Neutrophil (primary cell): ENCODE data around the gene MS4A15.

Experiments used
- H3K27ac ChIP-seq: fragments of 200-600 bp; sonication (generic); 2 replicates; pipeline ENCODE4 v1.5.1; 2016; ENCODE audit warnings: mild to moderate bottlenecking, moderate library complexity
- H3K27me3 ChIP-seq: fragments of 200-600 bp; sonication (generic); 2 replicates; pipeline ENCODE4 v1.6.0; 2016; ENCODE audit warnings: mild to moderate bottlenecking
- H3K36me3 ChIP-seq: fragments of 200-600 bp; sonication (generic); 2 replicates; pipeline ENCODE4 v1.5.1; 2017
- H3K4me1 ChIP-seq, 2 experiments: fragments of 200-600 bp in 1 of 2; sonication (generic) in 1 of 2; 1 replicate in 1 of 2; 2 replicates in 1 of 2; pipeline versions ENCODE4 v1.5.1 to v1.6.1; 2013 to 2016; ENCODE audit warnings: low read depth in 1 of 2, low read length in 1 of 2, mild to moderate bottlenecking in 1 of 2, moderate library complexity in 1 of 2; ENCODE audit not compliant: control insufficient read depth in 1 of 2, insufficient read depth in 1 of 2
- H3K4me3 ChIP-seq, 2 experiments: fragments of 200-600 bp in 1 of 2; sonication (generic) in 1 of 2; 1 replicate in 1 of 2; 2 replicates in 1 of 2; pipeline ENCODE4 v1.5.1; 2013 to 2016; ENCODE audit warnings: low read depth in 1 of 2, low read length in 1 of 2, mild to moderate bottlenecking in 1 of 2, moderate library complexity in 1 of 2
- H3K9me3 ChIP-seq: fragments of 200-600 bp; sonication (generic); 2 replicates; pipeline ENCODE4 v1.5.1; 2016
- TF ChIP-seq, protein P1 (sequence below): fragments of 200-600 bp; sonication (generic); IDR thresholded peaks from 2 replicates; pipeline ENCODE4 v1.5.1; 2016; ENCODE audit warnings: antibody characterized with exemption

Gene MS4A15

DNA sequence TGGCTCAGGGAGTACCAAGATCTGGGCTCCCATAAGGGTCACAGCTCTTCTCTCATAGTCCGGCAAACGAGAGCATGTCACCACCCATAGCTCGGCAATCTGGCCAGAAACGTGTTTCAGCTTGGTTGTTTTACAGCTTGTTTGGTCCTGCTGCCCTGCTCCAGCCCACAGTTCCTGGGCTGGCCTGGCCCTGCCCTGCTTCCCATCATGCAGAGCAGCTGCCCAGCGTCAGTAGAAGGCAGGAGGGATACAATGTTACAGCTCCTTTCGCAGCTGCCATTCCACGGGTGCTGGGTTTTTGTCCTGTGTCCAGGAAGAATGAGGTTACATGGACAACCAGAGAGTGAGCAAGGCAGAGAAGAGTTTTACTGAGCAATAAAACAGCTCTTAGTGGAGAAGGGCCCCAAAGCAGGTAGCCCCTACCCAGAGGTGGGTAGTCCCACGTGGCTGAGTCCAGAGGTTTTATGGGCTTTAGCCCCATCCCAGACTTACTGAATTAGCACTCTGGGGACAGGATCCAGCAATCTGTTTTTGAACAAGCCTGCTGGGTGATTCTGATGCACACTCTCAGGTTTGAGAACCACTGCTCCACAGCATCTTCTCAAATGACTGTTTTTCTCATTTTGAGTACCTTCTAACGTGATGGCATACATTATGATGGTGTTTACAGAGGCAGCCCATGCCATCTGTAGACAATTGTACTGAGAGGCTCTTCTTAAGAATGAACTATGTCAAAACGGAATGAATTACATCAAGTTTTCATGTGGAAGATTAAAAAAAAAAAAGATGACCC is 37.9 kb upstream of the MS4A15 start:
- Histone ChIP-seq H3K36me3 (no peaks in the 10 kb centered on the region), H3K27ac (no peak overlapping the region), H3K27me3 (peaks cover 7% of the 10 kb centered on the region), H3K9me3 (no peaks in the 10 kb centered on the region), H3K4me1 (no peaks in the 10 kb centered on the region), H3K4me3 (no peak overlapping the region)
- TF ChIP-seq, protein P1, sequence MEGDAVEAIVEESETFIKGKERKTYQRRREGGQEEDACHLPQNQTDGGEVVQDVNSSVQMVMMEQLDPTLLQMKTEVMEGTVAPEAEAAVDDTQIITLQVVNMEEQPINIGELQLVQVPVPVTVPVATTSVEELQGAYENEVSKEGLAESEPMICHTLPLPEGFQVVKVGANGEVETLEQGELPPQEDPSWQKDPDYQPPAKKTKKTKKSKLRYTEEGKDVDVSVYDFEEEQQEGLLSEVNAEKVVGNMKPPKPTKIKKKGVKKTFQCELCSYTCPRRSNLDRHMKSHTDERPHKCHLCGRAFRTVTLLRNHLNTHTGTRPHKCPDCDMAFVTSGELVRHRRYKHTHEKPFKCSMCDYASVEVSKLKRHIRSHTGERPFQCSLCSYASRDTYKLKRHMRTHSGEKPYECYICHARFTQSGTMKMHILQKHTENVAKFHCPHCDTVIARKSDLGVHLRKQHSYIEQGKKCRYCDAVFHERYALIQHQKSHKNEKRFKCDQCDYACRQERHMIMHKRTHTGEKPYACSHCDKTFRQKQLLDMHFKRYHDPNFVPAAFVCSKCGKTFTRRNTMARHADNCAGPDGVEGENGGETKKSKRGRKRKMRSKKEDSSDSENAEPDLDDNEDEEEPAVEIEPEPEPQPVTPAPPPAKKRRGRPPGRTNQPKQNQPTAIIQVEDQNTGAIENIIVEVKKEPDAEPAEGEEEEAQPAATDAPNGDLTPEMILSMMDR: no peak

DNA sequence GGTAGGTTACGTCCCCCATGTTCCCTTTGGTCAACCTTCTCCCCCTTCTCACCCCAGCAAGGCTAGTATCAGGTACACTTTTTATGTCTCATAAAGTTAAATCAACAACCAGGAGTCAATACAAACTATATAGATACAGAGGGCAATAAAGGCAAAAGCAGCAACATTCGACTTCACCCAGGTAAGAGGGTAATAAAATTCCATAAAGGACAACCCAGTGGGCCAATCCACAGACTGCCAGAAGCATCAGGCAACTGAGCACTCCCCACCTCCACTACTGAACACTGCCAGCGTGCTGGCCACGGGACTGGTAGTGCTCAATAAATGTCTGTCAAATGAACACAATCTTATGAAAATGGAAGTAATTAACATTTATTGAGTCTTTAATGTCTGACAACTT is 37.3 kb upstream of the MS4A15 start:
- Histone ChIP-seq H3K27ac (no peak overlapping the region), H3K4me3 (no peak overlapping the region), H3K9me3 (no peaks in the 10 kb centered on the region), H3K36me3 (no peaks in the 10 kb centered on the region), H3K27me3 (peaks cover 8% of the 10 kb centered on the region), H3K4me1 (no peaks in the 10 kb centered on the region)
- TF ChIP-seq, protein P1: no peak

DNA sequence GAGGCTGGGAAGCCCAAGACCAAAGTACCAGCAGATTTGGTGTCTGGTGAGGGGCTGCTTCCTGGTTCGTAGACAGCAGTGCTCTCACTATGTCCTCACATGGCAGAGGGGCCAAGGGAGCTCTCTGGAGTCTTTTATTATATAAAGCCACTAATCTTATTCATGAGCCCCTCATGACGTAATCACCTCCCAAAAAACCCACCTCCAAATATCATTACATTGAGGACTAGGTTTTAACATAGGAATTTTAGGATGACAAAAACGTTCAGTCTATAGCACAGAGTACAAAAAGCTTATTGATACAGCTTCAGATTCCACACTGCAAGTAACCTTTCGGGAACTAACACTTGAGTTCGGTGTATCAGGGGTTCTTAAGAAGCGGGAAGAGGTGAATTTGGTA is 36.2 kb upstream of the MS4A15 start:
- H3K9me3 ChIP-seq: no peaks in the 10 kb centered on the region
- H3K27me3 ChIP-seq: peaks cover 15% of the 10 kb centered on the region
- H3K36me3 ChIP-seq: no peaks in the 10 kb centered on the region
- TF ChIP-seq, protein P1: no peak
- no peak overlapping the region for H3K4me3 ChIP-seq
- no peak overlapping the region for H3K27ac ChIP-seq
- H3K4me1 ChIP-seq: no peaks in the 10 kb centered on the region

DNA sequence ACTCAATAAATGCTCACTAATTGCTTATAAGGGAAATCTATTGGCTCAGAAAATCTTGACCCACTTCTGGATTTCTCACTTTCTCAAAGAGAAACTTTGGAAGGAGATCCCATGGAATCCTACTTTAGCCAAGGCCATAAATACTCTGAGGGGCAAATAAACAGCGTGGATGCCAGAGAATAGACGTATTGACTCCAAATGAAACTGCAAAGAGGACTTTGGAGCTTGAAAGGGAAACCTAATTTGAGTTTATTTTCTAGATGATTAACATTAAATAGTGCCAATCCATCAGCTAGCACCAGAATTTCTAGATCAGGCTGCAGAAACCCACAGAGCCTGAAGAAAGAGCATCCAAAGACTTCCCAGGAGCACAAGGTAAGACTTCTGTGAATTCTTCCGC is 32.2 kb upstream of the MS4A15 start, which contains the start of gene MS4A18:
TSS of gene MS4A18 (plus strand) at position 301 of the 400 bp plus-strand sequence.
- Histone ChIP-seq H3K9me3 (no peaks in the 10 kb centered on the region), H3K27ac (no peak within 1 kb of the TSS), H3K4me1 (no peaks in the 10 kb centered on the region), H3K27me3 (peaks cover 23% of the 10 kb centered on the region), H3K36me3 (no peaks in the 10 kb centered on the region), H3K4me3 (no peak within 1 kb of the TSS)
- TF ChIP-seq, protein P1: no peak

DNA sequence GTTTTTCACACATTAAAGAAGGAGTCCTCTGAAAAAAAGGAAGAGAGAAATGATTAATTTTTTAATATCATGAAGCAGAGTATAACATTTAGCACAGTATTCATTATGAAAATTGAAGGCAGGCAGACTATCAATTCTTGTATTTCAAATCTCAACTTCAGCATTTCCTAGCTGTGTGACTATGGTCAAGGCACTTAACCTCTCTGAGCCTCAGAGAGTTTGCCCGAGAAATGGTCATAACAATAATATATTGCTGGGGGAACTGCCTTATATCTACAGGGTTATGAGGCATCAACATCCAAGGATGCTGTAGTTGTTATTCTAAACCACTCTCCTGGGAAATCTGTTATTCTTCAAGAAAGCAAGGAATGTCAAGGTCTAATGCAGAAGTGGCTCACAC is 31.1 kb upstream of the MS4A15 start:
- Histone ChIP-seq H3K4me1 (no peaks in the 10 kb centered on the region), H3K4me3 (no peak overlapping the region), H3K9me3 (no peaks in the 10 kb centered on the region), H3K27ac (no peak overlapping the region), H3K27me3 (peaks cover 23% of the 10 kb centered on the region), H3K36me3 (no peaks in the 10 kb centered on the region)
- TF ChIP-seq, protein P1: no peak
